ENCODE results near the gene NKAIN2.

DNA sequence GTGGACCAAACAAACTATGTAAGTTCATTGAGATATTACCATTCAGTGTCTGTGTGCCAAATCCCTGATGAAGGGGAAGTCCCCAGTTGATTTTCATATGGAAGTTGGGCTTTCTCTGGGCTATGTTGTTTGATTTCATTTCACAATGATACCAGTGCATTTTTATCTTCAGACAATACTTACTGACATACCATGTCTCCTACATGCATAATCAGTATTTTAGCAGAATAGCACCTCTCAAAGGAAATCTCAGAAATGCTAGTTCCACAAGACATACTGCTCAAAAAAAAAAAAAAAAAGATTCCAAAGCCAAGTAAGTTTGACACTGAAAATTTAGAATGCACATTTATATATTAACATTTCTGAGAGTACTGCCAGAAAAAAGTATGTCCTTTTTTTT, 989.7 kb downstream of the NKAIN2 start:
- TF ChIP-seq, protein P1, sequence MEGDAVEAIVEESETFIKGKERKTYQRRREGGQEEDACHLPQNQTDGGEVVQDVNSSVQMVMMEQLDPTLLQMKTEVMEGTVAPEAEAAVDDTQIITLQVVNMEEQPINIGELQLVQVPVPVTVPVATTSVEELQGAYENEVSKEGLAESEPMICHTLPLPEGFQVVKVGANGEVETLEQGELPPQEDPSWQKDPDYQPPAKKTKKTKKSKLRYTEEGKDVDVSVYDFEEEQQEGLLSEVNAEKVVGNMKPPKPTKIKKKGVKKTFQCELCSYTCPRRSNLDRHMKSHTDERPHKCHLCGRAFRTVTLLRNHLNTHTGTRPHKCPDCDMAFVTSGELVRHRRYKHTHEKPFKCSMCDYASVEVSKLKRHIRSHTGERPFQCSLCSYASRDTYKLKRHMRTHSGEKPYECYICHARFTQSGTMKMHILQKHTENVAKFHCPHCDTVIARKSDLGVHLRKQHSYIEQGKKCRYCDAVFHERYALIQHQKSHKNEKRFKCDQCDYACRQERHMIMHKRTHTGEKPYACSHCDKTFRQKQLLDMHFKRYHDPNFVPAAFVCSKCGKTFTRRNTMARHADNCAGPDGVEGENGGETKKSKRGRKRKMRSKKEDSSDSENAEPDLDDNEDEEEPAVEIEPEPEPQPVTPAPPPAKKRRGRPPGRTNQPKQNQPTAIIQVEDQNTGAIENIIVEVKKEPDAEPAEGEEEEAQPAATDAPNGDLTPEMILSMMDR (IDR thresholded peaks at IDR 0.05; ENCODE audit: low read depth, low read length): no peak
- TF ChIP-seq POLR2A (IDR thresholded peaks at IDR 0.05; ENCODE audit: extremely low read depth, insufficient read length): no peak
